Psoas muscle (tissue), 8 donors: ENCODE measurements around the gene GRID2IP. TPM values are rescaled to one million over a fixed set of nuclear protein-coding genes. Genes with fewer than 3 reads are reported as not detected.
A peak's percentile ranks its signal among the peaks of the same experiment; 100 is the strongest.
"Not testable (repeated sequence)": the region's sequence is repeated elsewhere in the genome, so short reads cannot be mapped to it uniquely, and the experiment has no call there.

Experiments used
- ATAC-seq, 4 donors: fragments of 200-7000 bp; cut with Tn5 transposase; one replicate each; pipeline ENCODE4 v1.9.1; 2020; ENCODE audit warnings: moderate library complexity in 3 of 4, mild to moderate bottlenecking in 2 of 4
- DNase-seq, 2 donors: peaks; one replicate each; pipeline ENCODE4 v3.0.0-alpha.2; 2020
- H3K27ac ChIP-seq: fragments of 200-600 bp; one replicate; pipeline ENCODE4 v1.8.0; 2022
- H3K27me3 ChIP-seq, 3 donors: fragments of 200-600 bp in 1 of 3; one replicate each; pipeline versions ENCODE4 v1.6.1 to v1.8.0; 2013 to 2022; ENCODE audit warnings: low read length in 2 of 3, mild to moderate bottlenecking in 2 of 3, moderate library complexity in 1 of 3; ENCODE audit not compliant: insufficient read depth in 3 of 3
- H3K36me3 ChIP-seq, 2 donors: fragments of 200-600 bp in 1 of 2; one replicate each; pipeline versions ENCODE4 v1.6.1 to v1.8.0; 2013 to 2022; ENCODE audit warnings: low read depth in 1 of 2, mild to moderate bottlenecking in 1 of 2, moderate library complexity in 1 of 2; ENCODE audit not compliant: insufficient read depth in 1 of 2
- H3K4me1 ChIP-seq: fragments of 200-600 bp; one replicate; pipeline ENCODE4 v1.8.0; 2022
- H3K4me3 ChIP-seq: fragments of 200-600 bp; one replicate; pipeline ENCODE4 v1.8.0; 2022; ENCODE audit warnings: mild to moderate bottlenecking
- H3K9me3 ChIP-seq: fragments of 200-600 bp; one replicate; pipeline ENCODE4 v1.8.0; 2022
- WGBS, 3 donors: extraction: QIAGEN DNeasy Blood & Tissue Kit; methylation state at CpG; one replicate each; pipeline versions ENCODE4 v1.1.6 to v1.1.7; 2013; 5-methylcytosine and 5-hydroxymethylcytosine counted together
- intact Hi-C, 2 donors: fragments of 100-400 bp; cut with DNase I; formaldehyde crosslinking; loops; one replicate each; pipeline versions ENCODE4 v1.11.0 to v1.14.2; 2022
- polyA plus RNA-seq, 3 donors: library from polyadenylated mRNA; stranded (reverse); fragments of 200-250 nt; gene quantifications; one replicate each; pipeline ENCODE4 v1.2.3, GENCODE V29; 2013
- total RNA-seq, 4 donors: library from RNA; stranded (reverse); fragmentation: NEBNext Ultra II Directional in 2 of 4; extraction: Animal tissue kit (Norgen Biotek cat#: 25700) in 2 of 4; gene quantifications; one replicate each; pipeline versions ENCODE4 v1.2.1 to v1.2.4, GENCODE V29; 2021 to 2023
- TF ChIP-seq, protein P1 (sequence below): fragments of 200-600 bp; IDR thresholded peaks from one replicate; pipeline ENCODE4 v1.8.0; 2022; ENCODE audit warnings: antibody characterized with exemption
- donor health status: healthy with polysubstance abuse.
- donor health status: DM: no; HTN: no; CAD: no; lungs with moderate emphysema.
- donor health status: Bipolar disorder and iron deficiency.
- donor health status: healthy.
- donor health status: DM: yes; HTN: yes; CAD: no.
- donor health status: DM: no; HTN: no; CAD: no.
- donor health status: DM: no; HTN: no; CAD: no.
- donor health status: DM: yes; HTN: yes; CAD: no.

GRID2IP gene
- total and polyA plus RNA-seq, 7 donors: 0.01 to 0.06 (median 0.03) TPM; not detected in 4

GRCh38 chr7:6589151-6589828, 38.0 kb upstream of the GRID2IP start:
- 41 to 65% (median 46%) methylated on average over 13 to 22 of the region's 22 CpGs for WGBS, 3 donors
- no peaks in the 10 kb centered on the region for H3K27me3 ChIP-seq
- peak overlapping the region; percentile 89 for H3K27ac ChIP-seq
- H3K9me3 ChIP-seq: no peaks in the 10 kb centered on the region
- intact Hi-C loops: loop anchor here in 1 of 2 donors (2.0 kb wide), 1 partner anchor 50 kb away; no protein-coding TSS in a partner anchor
- peak overlapping the region; percentile 97 for H3K4me3 ChIP-seq
- TF ChIP-seq, protein P1, sequence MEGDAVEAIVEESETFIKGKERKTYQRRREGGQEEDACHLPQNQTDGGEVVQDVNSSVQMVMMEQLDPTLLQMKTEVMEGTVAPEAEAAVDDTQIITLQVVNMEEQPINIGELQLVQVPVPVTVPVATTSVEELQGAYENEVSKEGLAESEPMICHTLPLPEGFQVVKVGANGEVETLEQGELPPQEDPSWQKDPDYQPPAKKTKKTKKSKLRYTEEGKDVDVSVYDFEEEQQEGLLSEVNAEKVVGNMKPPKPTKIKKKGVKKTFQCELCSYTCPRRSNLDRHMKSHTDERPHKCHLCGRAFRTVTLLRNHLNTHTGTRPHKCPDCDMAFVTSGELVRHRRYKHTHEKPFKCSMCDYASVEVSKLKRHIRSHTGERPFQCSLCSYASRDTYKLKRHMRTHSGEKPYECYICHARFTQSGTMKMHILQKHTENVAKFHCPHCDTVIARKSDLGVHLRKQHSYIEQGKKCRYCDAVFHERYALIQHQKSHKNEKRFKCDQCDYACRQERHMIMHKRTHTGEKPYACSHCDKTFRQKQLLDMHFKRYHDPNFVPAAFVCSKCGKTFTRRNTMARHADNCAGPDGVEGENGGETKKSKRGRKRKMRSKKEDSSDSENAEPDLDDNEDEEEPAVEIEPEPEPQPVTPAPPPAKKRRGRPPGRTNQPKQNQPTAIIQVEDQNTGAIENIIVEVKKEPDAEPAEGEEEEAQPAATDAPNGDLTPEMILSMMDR: no peak
- peaks cover 14% of the 10 kb centered on the region for H3K4me1 ChIP-seq
- no peak for DNase-seq
- peaks cover 6 to 82% of the 10 kb centered on the region in 2 donors for H3K36me3 ChIP-seq
- ATAC-seq: no peak

GRCh38 chr7:6588566-6588965, 37.3 kb upstream of the GRID2IP start:
- intact Hi-C loops: loop anchor here in 1 of 2 donors (2.0 kb wide), 1 partner anchor 50 kb away; no protein-coding TSS in a partner anchor
- no peaks in the 10 kb centered on the region for H3K9me3 ChIP-seq
- DNase-seq (no peak), ATAC-seq (no peak)
- TF ChIP-seq, protein P1: no peak
- H3K27ac ChIP-seq: no peak overlapping the region
- 70 to 85% (median 70%) methylated on average over 9 of the region's 9 CpGs for WGBS, 3 donors
- peaks cover 7 to 82% of the 10 kb centered on the region in 2 donors for H3K36me3 ChIP-seq
- H3K4me3 ChIP-seq: no peak overlapping the region
- H3K4me1 ChIP-seq: peaks cover 14% of the 10 kb centered on the region
- no peaks in the 10 kb centered on the region for H3K27me3 ChIP-seq

DNA sequence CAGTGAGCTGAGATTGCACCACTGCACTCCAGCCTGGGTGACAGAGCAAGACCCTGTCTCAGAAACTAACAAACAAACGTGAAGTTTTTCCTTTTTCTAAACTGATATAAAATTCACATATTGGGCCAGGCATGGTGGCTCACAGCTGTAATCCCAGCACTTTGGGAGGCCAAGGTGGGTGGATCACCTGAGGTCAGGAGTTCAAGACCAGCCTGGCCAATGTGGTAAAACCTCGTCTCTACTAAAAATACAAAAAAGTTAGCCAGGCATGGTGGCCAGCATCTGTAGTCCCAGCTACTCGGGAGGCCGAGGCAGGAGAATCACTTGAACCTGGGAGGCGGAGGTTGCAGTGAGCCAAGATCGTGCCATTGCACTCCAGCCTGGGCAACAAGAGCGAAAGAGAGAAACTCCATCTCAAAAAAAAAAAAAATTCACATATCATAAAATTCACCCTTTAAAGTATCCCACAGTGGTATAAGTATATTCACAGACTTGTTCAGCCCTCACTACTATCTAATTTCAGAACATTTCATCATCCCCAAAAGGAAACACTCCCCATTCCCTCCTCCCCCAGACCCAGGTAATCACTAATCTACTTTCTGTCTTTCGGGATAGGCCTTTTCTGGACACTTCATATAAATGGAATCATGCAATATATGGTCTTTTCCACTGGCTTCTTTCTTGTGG, 34.6 kb upstream of the GRID2IP start:
- DNase-seq, H3K27me3 ChIP-seq, H3K27ac ChIP-seq, H3K4me3 ChIP-seq, ATAC-seq, intact Hi-C loops, H3K9me3 ChIP-seq, H3K4me1 ChIP-seq: not testable (repeated sequence)
- peaks cover 15 to 85% of the 10 kb centered on the region in 2 donors for H3K36me3 ChIP-seq
- 85 to 96% (median 87%) methylated on average over 8 of the region's 8 CpGs for WGBS, 3 donors

GRCh38 chr7:6579446-6579845, 28.2 kb upstream of the GRID2IP start:
- ATAC-seq: no peak
- Histone ChIP-seq H3K27me3 (no peaks in the 10 kb centered on the region), H3K27ac (no peak overlapping the region), H3K36me3 (peaks cover 16 to 61% of the 10 kb centered on the region in 2 donors), H3K4me3 (no peak overlapping the region), H3K4me1 (peaks cover 5% of the 10 kb centered on the region), H3K9me3 (no peaks in the 10 kb centered on the region)
- WGBS, 3 donors: 84 to 93% (median 92%) methylated on average over 4 of the region's 4 CpGs
- no peak for DNase-seq
- TF ChIP-seq, protein P1: no peak
- intact Hi-C loops: no loop called here
